ENCODE results near the gene SKIL.

Gene SKIL

DNA sequence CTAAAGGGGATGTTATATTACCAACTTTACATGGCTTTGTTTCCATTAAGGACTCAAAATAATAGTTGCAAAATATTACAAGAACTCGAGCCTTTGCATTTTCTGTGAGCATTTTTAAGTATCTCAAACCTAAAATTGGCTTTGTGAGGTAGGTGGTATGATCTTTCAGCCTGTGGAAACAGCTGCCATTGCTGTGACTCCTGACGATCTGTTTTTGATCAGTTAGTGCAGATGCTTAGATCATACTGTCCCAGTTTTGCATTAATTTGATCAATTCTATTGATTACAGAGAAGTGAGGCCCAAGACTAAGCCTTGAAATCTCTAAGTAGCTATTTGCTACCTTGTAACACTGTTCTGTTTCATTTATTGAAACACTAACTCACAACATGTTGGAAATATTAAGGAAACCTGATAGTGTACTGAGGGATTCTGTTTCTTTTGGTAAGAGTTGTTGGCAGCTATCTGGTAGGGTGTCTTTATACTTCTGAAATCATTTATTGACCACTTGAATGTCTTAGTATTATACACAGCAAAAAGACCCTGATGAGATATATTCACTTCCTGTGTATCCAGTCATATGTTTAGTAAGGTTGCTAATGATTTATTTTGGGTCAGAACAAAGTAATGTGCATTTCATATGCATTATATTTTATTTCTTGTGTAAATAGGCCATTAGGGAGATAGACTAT, 14.8 kb downstream of the SKIL start:
- TF ChIP-seq, protein P1, sequence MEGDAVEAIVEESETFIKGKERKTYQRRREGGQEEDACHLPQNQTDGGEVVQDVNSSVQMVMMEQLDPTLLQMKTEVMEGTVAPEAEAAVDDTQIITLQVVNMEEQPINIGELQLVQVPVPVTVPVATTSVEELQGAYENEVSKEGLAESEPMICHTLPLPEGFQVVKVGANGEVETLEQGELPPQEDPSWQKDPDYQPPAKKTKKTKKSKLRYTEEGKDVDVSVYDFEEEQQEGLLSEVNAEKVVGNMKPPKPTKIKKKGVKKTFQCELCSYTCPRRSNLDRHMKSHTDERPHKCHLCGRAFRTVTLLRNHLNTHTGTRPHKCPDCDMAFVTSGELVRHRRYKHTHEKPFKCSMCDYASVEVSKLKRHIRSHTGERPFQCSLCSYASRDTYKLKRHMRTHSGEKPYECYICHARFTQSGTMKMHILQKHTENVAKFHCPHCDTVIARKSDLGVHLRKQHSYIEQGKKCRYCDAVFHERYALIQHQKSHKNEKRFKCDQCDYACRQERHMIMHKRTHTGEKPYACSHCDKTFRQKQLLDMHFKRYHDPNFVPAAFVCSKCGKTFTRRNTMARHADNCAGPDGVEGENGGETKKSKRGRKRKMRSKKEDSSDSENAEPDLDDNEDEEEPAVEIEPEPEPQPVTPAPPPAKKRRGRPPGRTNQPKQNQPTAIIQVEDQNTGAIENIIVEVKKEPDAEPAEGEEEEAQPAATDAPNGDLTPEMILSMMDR (IDR thresholded peaks at IDR 0.05; ENCODE audit: low read depth, low read length, missing control alignments), result no peak
- no peak for DNase-seq (ENCODE audit: extremely low read depth, low read depth)
- H3K4me3 ChIP-seq (replicated peaks; ENCODE audit: low read depth, low read length), result no peak overlapping the region

DNA sequence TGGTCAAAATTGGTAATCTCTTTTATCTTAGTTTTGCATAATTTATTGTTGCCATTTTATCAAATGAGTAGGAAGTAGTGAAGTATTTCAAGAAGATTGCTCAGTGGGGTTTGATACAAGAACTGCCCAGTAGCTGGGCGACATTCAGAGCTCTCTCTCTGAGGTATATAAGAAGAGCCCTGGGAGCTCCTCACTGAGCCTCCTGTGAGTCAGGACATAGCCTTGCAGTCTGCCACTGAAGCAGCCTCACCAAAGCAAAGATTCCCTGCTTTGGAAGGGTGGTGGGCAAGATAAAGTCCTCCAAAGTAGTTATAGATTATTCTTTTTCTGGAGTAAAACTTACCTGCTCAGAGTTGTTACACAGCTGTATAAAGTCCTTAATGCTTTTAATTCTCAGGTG, 26.1 kb downstream of the SKIL start:
- no peak for DNase-seq (ENCODE audit: extremely low read depth, low read depth)
- H3K4me3 ChIP-seq (replicated peaks; ENCODE audit: low read depth, low read length), result no peak overlapping the region
- TF ChIP-seq, protein P1 (IDR thresholded peaks at IDR 0.05; ENCODE audit: low read depth, low read length, missing control alignments), result no peak

DNA sequence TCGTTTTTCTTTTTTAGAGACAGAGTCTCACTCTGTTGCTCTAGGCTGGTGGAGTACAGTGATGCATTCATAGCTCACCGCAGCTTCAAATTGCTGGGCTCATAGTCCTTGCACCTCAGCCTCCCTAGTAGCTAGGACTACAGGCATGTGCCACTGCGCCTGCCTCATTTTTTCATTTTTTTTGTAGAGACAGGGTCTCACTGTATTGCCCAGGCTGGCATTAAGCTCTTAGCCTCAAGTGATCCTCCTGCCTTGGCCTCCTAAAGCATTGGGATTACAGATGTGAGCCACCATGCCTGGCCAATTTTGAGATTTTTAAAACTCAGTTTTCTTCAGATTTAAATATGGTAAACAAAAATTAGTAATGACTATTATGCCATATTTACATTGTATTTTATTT, 29.0 kb downstream of the SKIL start:
- DNase-seq (ENCODE audit: extremely low read depth, low read depth), result no peak
- TF ChIP-seq, protein P1 (IDR thresholded peaks at IDR 0.05; ENCODE audit: low read depth, low read length, missing control alignments), result no peak

DNA sequence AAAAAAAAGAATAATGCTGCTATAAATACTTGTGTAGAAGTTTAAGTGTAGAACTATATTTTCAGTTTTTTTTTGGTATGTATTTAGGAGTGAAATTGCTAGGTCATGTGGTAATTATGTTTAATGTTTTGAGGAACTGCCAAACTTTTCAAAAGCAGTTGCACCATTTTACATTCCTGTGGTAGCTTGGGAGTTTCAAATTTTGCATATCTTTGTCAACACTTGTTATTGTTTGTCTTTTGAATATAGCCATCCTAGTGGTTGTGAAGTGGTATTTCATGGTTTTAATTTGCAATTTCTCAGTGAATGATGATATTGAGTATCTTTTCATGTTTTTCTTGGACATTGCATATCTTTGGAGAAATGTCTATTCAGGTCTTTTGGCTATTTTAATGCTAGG, 30.4 kb downstream of the SKIL start:
- TF ChIP-seq, protein P1 (IDR thresholded peaks at IDR 0.05; ENCODE audit: low read depth, low read length, missing control alignments), result no peak
- DNase-seq (ENCODE audit: extremely low read depth, low read depth), result no peak
- no peak overlapping the region for H3K4me3 ChIP-seq (replicated peaks; ENCODE audit: low read depth, low read length)

More for the DNA sequence above, 29.0 kb downstream of the SKIL start:
- H3K4me3 ChIP-seq (replicated peaks; ENCODE audit: low read depth, low read length), result no peak overlapping the region

DNA sequence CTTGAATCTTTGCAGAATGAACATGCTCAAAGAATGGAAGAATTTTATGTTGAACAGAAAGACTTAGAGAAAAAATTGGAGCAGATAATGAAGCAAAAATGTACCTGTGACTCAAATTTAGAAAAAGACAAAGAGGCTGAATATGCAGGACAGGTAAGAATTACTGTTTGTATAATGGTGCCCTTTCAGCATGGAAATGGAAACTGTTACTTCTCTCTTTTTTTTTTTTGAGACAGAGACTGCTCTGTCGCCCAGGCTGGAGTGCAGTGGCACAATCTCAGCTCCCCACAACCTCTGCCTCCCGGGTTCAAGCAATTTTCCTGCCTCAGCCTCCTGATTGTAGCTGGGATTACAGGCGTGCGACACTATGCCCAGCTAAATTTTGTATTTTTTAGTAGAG, 33.6 kb downstream of the SKIL start:
- TF ChIP-seq, protein P1 (IDR thresholded peaks at IDR 0.05; ENCODE audit: low read depth, low read length, missing control alignments), result no peak
- DNase-seq (ENCODE audit: extremely low read depth, low read depth), result no peak
- no peak overlapping the region for H3K4me3 ChIP-seq (replicated peaks; ENCODE audit: low read depth, low read length)

DNA sequence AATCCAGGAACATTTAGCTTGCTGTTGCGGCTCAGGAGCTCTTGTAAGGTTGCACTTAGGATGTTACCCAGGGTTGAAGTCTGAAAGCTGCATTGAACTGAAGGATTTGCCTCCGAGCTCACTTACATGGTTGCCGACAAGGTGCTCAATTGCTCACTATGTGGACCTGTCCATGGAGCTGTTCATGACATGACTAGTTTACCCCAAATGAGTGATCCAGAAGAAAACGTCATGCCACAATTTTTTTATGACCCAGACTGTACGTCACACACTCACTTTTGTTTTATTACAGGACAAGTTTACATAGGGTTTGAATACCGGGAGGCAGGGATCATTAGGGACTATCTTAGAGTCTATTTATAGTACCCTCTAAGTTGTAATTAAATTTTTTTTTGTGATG, 40.2 kb downstream of the SKIL start:
- TF ChIP-seq, protein P1 (IDR thresholded peaks at IDR 0.05; ENCODE audit: low read depth, low read length, missing control alignments), result no peak
- H3K4me3 ChIP-seq (replicated peaks; ENCODE audit: low read depth, low read length), result no peak overlapping the region
- no peak for DNase-seq (ENCODE audit: extremely low read depth, low read depth)

DNA sequence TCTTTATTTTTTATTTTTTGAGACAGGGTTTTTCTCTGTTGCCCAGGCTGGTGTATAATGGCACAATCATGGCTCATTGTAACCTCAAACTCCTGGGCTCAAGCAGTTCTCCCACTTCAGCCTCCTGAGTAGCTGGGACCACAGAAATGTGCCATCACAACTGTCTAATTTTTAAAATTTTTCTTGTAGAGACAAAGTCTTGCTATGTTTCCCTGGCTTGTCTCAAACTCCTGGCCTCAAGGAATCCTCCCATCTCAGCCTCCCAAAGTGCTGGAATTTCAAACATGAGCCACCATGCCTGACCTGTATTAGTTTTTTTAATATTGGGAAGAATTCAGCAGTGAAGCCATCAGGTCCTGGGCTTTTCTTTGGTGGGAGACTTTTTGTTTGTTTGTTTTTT, 47.6 kb downstream of the SKIL start:
- no peak for DNase-seq (ENCODE audit: extremely low read depth, low read depth)
- no peak overlapping the region for H3K4me3 ChIP-seq (replicated peaks; ENCODE audit: low read depth, low read length)
- TF ChIP-seq, protein P1 (IDR thresholded peaks at IDR 0.05; ENCODE audit: low read depth, low read length, missing control alignments), result no peak
